Astrocyte of the cerebellum (primary cell): Measurements from ENCODE around the gene KY.

Source experiments
- DNase-seq: peaks from one replicate; pipeline ENCODE4 v3.0.0-alpha.2; 2011; ENCODE audit warnings: low read depth
- H3K4me3 ChIP-seq: 2 replicates; pipeline ENCODE4 v1.5.1; 2011; ENCODE audit warnings: mild to moderate bottlenecking, low read depth, low read length, moderate library complexity
- in situ Hi-C: cut with HindIII; loops from 2 replicates; pipeline ENCODE4 v1.10.0; 2017; ENCODE audit warnings: low sequenced_read_pairs
- TF ChIP-seq, protein P1 (sequence below): IDR thresholded peaks from 2 replicates; pipeline ENCODE4 v1.5.1; 2012; ENCODE audit warnings: low read length, low read depth, moderate library complexity, mild to moderate bottlenecking; ENCODE audit errors: missing control alignments

The KY gene

DNA sequence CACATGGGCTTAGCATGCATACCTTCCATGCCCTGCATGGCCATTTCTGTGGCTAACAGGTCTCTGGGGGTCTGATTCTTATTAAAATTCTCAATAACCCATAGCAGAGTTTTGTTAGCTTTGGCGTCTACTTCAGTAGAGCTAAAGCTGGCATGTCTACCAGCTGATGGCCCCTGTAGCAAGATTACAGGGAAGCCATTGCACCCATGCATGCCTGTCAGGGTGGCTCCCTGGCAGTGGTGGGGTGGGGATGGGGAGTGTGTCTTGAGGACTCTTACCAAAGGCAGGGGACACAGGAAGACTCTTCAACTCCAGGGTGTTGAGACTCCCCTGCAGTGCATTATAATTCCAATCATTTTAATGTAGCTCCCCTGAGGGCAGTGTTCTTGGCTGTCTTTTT lies 4.7 kb downstream of the KY start:
- in situ Hi-C loops = no loop called here
- DNase-seq = no peak

DNA sequence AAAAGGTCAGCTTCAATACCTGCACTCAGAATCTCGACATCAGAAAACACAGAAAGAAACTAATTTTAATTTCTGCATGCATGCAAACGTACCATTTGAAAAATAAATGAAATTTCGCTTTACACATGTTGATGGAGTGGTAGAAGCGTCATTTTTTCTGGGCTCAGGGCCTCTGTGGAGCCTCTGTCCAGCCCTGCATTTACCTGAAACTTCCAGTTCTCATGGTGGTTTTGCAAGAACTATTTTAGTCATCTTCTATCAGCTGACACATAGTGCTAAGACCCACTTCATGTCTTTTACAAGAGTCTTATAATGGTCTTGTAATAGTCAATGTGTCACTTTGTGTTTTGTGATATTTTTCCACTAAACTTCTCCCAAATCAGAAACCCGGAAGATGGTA lies 5.3 kb downstream of the KY start:
- no peak for DNase-seq
- no peak overlapping the region for H3K4me3 ChIP-seq
- in situ Hi-C loops = no loop called here
- TF ChIP-seq, protein P1, sequence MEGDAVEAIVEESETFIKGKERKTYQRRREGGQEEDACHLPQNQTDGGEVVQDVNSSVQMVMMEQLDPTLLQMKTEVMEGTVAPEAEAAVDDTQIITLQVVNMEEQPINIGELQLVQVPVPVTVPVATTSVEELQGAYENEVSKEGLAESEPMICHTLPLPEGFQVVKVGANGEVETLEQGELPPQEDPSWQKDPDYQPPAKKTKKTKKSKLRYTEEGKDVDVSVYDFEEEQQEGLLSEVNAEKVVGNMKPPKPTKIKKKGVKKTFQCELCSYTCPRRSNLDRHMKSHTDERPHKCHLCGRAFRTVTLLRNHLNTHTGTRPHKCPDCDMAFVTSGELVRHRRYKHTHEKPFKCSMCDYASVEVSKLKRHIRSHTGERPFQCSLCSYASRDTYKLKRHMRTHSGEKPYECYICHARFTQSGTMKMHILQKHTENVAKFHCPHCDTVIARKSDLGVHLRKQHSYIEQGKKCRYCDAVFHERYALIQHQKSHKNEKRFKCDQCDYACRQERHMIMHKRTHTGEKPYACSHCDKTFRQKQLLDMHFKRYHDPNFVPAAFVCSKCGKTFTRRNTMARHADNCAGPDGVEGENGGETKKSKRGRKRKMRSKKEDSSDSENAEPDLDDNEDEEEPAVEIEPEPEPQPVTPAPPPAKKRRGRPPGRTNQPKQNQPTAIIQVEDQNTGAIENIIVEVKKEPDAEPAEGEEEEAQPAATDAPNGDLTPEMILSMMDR = no peak

More for the DNA sequence above, 4.7 kb downstream of the KY start:
- H3K4me3 ChIP-seq = no peak overlapping the region
- TF ChIP-seq, protein P1 = no peak

DNA sequence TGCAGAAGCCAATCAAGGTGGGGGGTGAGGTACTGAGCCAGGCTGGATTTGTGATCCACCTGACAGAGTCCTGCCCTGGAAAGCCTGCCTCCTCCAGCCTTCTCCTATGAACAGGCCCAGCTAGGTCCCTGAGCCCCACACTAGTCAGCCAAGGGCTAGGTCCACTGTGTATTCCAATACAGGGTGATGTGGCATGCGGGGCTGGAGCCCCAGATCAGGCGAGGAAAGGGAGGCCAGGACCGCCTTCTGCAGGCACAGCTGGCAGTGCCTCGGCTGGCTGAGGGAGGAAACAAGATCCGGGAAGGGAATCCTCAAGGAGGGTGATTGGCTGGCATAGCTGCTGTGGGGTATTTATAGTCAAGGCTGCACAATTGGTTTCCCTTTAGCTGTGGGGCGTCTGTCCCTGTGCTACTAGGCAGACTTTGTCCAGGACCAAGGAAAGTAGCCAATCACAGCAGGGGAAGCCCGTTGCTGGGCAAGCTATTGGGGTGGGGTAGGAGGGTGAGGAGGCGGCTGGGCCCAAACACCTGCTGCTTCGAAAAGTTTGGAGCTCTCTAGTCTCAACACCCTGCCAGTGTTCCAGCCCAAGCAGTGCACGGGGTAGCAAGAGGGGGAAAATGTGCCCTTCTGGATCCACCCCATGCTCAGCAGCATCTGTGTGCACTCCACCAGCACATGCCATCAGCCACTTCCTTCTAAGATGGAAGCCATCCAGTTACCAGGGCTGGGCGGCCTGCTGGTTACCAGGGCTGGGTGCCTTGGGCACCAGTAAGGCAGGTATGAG lies 5.9 kb downstream of the KY start:
- TF ChIP-seq, protein P1 = no peak
- H3K4me3 ChIP-seq = no peak overlapping the region
- DNase-seq = no peak
- in situ Hi-C loops = no loop called here

DNA sequence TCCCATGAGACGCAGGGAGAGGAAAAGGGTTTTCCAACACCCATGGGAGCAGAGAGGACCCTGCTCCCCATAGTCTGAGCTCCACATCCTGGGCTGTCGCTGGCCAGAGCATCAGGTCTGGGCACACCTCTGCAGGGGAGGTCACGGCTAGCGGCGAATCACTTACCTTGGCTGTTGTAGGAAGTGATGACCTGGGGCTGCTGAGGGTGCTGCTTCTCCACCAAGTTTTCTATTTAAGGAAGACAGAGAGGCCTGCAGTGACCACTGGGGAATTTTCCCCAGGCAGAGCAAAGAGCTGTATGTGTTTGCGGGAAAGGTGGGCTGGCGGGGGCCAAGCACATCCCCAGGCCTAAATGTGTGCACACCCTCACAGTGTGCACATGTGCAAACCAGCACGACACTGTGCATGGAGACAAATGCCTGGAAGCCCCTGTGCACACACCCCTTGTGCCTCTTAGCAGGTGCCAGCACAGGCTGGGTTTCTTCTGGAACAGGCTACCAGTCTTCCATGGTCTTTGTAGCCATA lies 7.6 kb downstream of the KY start:
- in situ Hi-C loops = no loop called here
- no peak for DNase-seq
- no peak overlapping the region for H3K4me3 ChIP-seq
- TF ChIP-seq, protein P1 = no peak

DNA sequence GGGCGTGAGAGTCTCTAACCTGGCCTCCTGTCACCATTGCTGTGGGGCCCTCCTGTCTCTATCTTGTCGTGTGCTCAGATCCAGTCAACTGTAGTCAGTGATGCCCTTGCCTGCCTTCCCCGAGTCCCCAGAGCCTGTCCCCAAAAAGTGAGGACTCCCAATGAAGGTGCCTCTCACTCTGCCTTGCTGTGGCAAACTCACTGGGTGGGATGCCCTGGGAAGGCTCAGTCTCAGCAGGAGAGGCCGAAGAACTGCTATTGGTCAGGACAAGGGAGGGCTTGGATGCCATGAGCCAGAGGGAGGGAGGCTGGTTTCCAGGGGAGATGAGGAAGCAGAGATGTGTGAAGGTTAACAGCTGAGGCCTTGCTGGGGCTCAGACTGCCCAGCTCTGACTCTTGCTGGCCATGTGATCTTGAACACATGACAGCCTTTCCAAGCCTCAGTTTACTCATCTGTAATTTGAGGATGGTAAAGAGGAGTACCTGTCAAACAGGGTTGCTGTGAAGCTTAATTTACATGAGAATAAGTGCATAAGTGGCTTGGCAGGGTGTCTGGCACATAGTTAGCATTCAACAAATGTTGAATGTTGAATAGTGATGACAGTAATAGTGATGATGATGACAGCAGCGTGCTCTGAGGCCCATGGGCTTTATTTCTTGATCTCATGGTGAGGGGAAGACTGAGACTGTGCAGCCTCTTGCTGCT lies 8.2 kb downstream of the KY start:
- DNase-seq = no peak
- TF ChIP-seq, protein P1 = no peak
- H3K4me3 ChIP-seq = no peak overlapping the region
- in situ Hi-C loops = no loop called here

DNA sequence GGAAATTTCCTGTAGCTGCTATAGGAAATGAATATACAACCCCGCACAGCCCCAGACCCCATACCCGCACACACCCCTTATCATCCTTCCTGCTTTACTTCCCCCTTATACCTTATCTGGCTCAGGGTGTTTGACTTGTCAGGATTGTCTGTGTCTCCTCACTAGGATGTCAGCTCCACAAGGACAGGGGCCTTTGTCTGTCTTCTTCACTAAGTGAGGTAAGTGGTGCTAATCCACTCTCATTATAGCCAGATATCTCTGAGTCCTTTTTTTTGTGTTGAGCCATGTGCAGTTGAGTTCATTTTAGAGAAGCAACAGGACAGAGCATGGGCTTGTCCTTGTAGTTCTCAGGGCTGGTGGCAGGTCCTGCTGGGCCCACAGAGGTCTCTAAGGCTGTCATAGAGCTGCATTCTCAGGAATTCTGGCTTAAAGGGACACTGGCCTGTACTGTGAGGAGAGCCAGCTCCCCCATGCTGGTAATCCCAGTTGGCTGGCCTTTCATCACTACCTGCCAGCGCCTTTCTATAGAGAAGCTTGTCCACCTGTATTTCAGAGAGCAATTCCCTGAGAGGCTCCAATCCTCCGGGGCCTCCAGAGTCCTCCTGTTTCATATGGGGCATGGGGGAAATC lies 9.0 kb downstream of the KY start:
- H3K4me3 ChIP-seq = no peak overlapping the region
- TF ChIP-seq, protein P1 = no peak
- in situ Hi-C loops = no loop called here
- DNase-seq = no peak
